Thymus (tissue), 11 donors: ENCODE results near the gene MEX3C. TPM values are rescaled to one million over a fixed set of nuclear protein-coding genes. Genes with fewer than 3 reads are reported as not detected.

Experiments
- DNase-seq, 9 donors: peaks; one replicate each; pipeline ENCODE4 v3.0.0-alpha.2; 2013; ENCODE audit warnings: low spot score in 9 of 9, low read depth in 6 of 9, missing footprints in 1 of 9
- H3K27ac ChIP-seq, 2 donors: one replicate each; pipeline ENCODE4 v1.5.1; 2013; ENCODE audit warnings: control low read depth in 1 of 2, low read depth in 1 of 2, low read length in 1 of 2, mild to moderate bottlenecking in 1 of 2, moderate library complexity in 1 of 2
- H3K27me3 ChIP-seq, 2 donors: one replicate each; pipeline ENCODE4 v1.5.1; 2013; ENCODE audit warnings: low read length in 1 of 2; ENCODE audit not compliant: control insufficient read depth in 2 of 2, insufficient read depth in 1 of 2
- H3K36me3 ChIP-seq, 2 donors: one replicate each; pipeline ENCODE4 v1.5.1; 2013; ENCODE audit warnings: low read length in 1 of 2, mild to moderate bottlenecking in 1 of 2, moderate library complexity in 1 of 2; ENCODE audit not compliant: control insufficient read depth in 2 of 2, insufficient read depth in 2 of 2
- H3K4me1 ChIP-seq, 2 donors: one replicate each; pipeline ENCODE4 v1.5.1; 2013; ENCODE audit warnings: low read length in 2 of 2; ENCODE audit not compliant: control insufficient read depth in 2 of 2, insufficient read depth in 2 of 2
- H3K4me3 ChIP-seq, 2 donors: one replicate each; pipeline ENCODE4 v1.5.1; 2013; ENCODE audit warnings: low read length in 2 of 2, control low read depth in 1 of 2, mild to moderate bottlenecking in 1 of 2
- H3K9me3 ChIP-seq, 2 donors: one replicate each; pipeline ENCODE4 v1.5.1; 2013; ENCODE audit warnings: low read length in 1 of 2, mild to moderate bottlenecking in 1 of 2; ENCODE audit not compliant: control insufficient read depth in 2 of 2, insufficient read depth in 1 of 2
- WGBS: extraction: QIAGEN DNeasy Blood & Tissue Kit; methylation state at CpG from one replicate; pipeline ENCODE4 v1.1.7; 2013; 5-methylcytosine and 5-hydroxymethylcytosine counted together
- polyA plus RNA-seq: library from polyadenylated mRNA; stranded (reverse); fragments of 200-250 nt; gene quantifications from one replicate; pipeline ENCODE4 v1.2.3, GENCODE V29; 2013
- total RNA-seq: library from RNA; stranded (reverse); fragments of 120-200 nt; gene quantifications from one replicate; pipeline ENCODE4 v1.2.4, GENCODE V29; 2013
- donor health status: healthy.

The MEX3C gene
- total and polyA plus RNA-seq, 2 donors: 31.6 to 45.2 TPM

DNA sequence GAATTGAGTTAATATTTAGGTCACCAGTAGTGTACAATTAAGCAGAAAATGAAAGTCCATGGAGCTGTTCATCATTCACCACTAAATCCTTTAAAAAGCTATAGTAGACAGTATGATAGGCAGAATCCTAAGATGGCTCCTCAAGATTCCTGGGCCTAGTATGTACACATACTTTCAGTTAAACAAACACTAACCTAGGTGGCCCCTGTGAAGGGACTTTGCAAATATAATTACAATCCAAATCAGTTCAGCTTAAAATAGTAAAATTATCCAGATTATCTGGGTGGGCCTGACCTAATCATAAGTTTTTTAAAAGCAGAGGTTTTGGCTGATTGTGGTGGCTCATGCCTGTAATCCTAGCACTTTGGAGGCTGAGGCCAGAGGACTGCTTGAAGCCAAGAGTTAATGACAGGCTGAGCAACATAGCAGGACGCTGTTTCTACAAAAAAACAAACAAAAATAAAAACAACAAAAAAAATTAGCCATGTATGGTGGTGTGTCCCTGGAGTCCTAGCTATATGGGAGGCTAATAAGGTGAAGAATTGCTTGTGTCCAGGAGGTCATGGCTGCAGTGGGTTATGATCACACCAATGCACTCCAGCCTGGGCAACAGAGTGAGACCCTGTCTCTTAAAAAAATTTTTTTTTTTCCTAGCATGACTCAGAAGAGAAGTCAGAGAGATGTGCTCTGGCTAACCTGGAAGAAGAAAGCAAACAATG, 13.9 kb downstream of the MEX3C start:
- Histone ChIP-seq H3K27ac (no peak overlapping the region), H3K4me1 (peaks cover 2 to 3% of the 10 kb centered on the region in 2 donors), H3K9me3 (no peaks in the 10 kb centered on the region), H3K36me3 (peaks cover 16 to 32% of the 10 kb centered on the region in 2 donors), H3K27me3 (no peaks in the 10 kb centered on the region), H3K4me3 (no peak overlapping the region)
- 96% methylated on average over 1 of the region's 1 CpG for WGBS
- DNase-seq: no peak

DNA sequence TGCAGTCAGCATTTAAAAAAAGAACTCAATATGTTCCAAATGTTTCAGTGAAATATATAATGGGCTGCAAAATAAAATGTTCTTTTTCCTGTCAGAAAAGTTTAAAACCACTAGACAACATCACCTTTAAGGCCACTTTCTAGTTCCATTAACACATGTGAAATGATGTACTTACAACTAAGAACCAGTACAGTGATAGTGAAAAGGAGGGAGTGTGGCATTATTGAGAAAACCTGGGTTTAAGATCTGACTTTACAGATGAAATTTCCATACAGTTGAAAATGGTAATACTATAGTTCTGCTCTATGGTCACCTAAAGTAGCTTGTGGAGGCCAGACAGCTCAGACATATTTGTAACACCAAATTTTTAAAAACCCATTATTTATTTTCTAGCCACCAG, 14.7 kb downstream of the MEX3C start:
- no peak overlapping the region for H3K4me3 ChIP-seq
- H3K9me3 ChIP-seq: no peaks in the 10 kb centered on the region
- H3K27ac ChIP-seq: no peak overlapping the region
- H3K4me1 ChIP-seq: peaks cover 2 to 3% of the 10 kb centered on the region in 2 donors
- H3K27me3 ChIP-seq: no peaks in the 10 kb centered on the region
- DNase-seq: no peak
- H3K36me3 ChIP-seq: peaks cover 13 to 32% of the 10 kb centered on the region in 2 donors

- Histone ChIP-seq H3K27me3 (no peaks in the 10 kb centered on the region), H3K9me3 (no peaks in the 10 kb centered on the region), H3K4me1 (no peaks in the 10 kb centered on the region), H3K4me3 (no peak overlapping the region), H3K36me3 (peaks cover 9 to 15% of the 10 kb centered on the region in 2 donors), H3K27ac (no peak overlapping the region)
- WGBS: 87% methylated on average over 1 of the region's 1 CpG
- no peak for DNase-seq
Measured at GRCh38 chr18:51171625-51172259, 25.7 kb downstream of the MEX3C start.

GRCh38 chr18:51171223-51171622, 26.3 kb downstream of the MEX3C start:
- WGBS: 97% methylated on average over 3 of the region's 3 CpGs
- Histone ChIP-seq H3K4me3 (no peak overlapping the region), H3K27ac (no peak overlapping the region), H3K4me1 (no peaks in the 10 kb centered on the region), H3K9me3 (no peaks in the 10 kb centered on the region), H3K27me3 (no peaks in the 10 kb centered on the region), H3K36me3 (peaks cover 4 to 10% of the 10 kb centered on the region in 2 donors)
- DNase-seq: no peak

- no peaks in the 10 kb centered on the region for H3K4me1 ChIP-seq
- H3K36me3 ChIP-seq: peaks cover 2 to 4% of the 10 kb centered on the region in 2 donors
- H3K27me3 ChIP-seq: no peaks in the 10 kb centered on the region
- H3K27ac ChIP-seq: no peak overlapping the region
- 98% methylated on average over 3 of the region's 3 CpGs for WGBS
- DNase-seq: no peak
- no peaks in the 10 kb centered on the region for H3K9me3 ChIP-seq
- no peak overlapping the region for H3K4me3 ChIP-seq
Measured at GRCh38 chr18:51170664-51171063, 26.8 kb downstream of the MEX3C start.

DNA sequence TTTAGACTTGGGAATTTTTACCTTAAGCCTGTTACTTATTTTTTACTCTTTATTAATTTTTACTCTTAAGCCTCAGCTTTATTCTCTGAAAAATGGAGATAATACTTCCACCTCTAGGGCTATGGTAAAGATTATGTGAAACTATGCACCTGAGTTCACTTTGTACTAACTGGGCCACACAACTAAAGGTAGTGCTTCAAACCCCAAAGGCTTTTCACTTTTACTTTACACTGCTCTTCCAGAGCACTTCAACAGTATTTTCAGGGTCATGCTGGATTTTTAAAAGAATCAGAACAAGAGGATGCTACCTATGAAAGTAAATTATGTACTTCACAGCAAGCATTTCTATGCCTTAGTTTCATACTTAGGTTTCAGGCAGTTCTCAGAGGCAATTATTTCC, 27.8 kb downstream of the MEX3C start:
- no peak overlapping the region for H3K27ac ChIP-seq
- H3K27me3 ChIP-seq: no peaks in the 10 kb centered on the region
- H3K4me1 ChIP-seq: no peaks in the 10 kb centered on the region
- H3K9me3 ChIP-seq: no peaks in the 10 kb centered on the region
- no peaks in the 10 kb centered on the region for H3K36me3 ChIP-seq
- H3K4me3 ChIP-seq: no peak overlapping the region
- DNase-seq: no peak

- no peak for DNase-seq
- H3K9me3 ChIP-seq: no peaks in the 10 kb centered on the region
- WGBS: 97% methylated on average over 6 of the region's 6 CpGs
- no peaks in the 10 kb centered on the region for H3K36me3 ChIP-seq
- no peaks in the 10 kb centered on the region for H3K27me3 ChIP-seq
- H3K4me1 ChIP-seq: no peaks in the 10 kb centered on the region
- no peak overlapping the region for H3K27ac ChIP-seq
- H3K4me3 ChIP-seq: no peak overlapping the region
Measured at GRCh38 chr18:51168960-51169662, 28.4 kb downstream of the MEX3C start.

- Histone ChIP-seq H3K36me3 (no peaks in the 10 kb centered on the region), H3K4me3 (no peak overlapping the region), H3K27me3 (no peaks in the 10 kb centered on the region), H3K9me3 (no peaks in the 10 kb centered on the region), H3K27ac (no peak overlapping the region), H3K4me1 (no peaks in the 10 kb centered on the region)
- DNase-seq: no peak
- WGBS: 90% methylated on average over 5 of the region's 5 CpGs
Measured at GRCh38 chr18:51168026-51168742, 29.3 kb downstream of the MEX3C start.

- H3K4me1 ChIP-seq: peaks cover 0 to 5% of the 10 kb centered on the region in 2 donors
- no peak overlapping the region for H3K4me3 ChIP-seq
- no peak for DNase-seq
- no peaks in the 10 kb centered on the region for H3K9me3 ChIP-seq
- WGBS: 99% methylated on average over 2 of the region's 2 CpGs
- no peak overlapping the region for H3K27ac ChIP-seq
- H3K27me3 ChIP-seq: no peaks in the 10 kb centered on the region
- H3K36me3 ChIP-seq: no peaks in the 10 kb centered on the region
Measured at GRCh38 chr18:51165296-51165695, 32.2 kb downstream of the MEX3C start.
